ENCODE measurements around the gene KASH5.
A peak's percentile ranks its signal among the peaks of the same experiment; 100 is the strongest.

KASH5 gene

DNA sequence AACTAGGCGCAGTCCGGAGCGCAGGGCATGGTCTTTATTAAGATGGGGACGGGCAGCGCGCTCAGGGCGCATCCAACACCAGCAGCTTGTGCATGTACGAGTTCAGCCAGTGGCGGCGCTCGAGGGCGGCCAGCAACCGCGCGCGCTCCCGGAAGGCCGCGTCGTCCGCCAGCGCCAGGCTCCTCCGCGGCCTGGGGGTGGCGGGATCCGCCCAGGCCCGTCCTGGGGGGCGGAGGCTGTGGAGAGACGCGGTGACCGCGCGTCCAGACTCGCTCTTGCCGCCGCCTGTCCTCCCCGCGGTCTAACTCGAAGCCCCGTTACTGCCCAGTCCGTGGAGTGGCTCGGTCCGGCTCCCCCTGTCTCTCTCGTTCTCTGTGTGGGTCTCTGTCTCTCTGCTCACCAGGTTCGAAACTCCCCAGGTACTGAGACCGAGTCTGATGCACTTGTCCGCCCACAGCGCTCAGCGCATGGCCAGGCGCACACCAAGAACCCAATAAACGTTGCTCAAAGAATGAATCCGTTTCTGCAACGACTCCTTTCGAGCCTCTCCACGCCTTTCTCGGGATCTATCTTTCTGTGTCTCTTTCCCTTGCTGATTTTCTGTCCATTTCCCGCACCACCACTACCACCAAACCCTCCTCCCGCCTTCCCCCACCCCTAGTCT lies 34.5 kb downstream of the KASH5 start:
- DNase-seq, result peak; percentile 49 to 82 (median 66)

DNA sequence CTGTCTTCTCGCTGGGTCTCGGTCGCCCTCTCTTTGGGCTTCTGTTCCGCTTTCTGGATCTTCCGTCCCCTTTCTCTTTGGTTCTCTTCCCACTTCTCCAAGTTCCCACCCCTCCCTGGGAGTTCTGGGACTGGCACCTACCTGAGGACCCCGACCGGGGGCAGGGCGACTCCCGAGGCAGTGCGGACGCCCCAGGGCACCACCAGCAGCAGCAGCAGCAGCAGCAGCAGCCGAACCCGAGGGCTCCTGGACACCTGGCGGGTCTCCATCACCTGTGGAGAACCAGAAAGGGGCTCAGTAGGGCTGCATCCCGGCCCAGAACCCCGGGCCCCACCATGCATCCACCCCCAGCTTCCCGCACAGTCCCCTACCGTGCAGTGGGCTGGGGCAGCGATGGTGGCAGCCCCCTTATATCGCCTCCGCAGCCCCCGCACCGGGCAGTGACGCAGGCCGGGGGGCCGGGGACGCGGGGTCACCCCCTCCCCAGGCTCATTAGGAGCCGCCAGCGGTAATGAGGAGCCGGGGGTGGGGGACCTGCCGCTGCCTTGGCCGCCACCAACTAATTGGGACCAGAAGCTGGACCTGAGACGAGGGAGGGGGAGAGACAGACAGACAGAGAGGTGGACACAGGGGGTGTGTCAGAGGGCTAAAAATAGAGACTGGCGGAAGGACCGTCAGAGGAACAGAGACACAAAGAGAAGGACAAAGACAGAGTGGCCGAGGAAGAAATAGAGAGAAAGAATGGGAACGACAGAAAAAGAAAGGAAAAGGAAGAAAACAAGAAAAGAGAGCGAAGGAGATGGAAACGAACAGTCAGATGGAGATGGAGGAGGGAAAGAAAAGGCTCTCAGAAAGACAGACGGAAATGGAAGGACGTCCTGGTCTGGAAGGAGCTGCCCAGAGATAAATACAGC lies 35.3 kb downstream of the KASH5 start, which contains the start of gene PTH2:
TSS of gene PTH2 (minus strand) at position 371 of the 914 bp plus-strand sequence. CDS start at position 269, 102 bp downstream.
- DNase-seq, result no peak

DNA sequence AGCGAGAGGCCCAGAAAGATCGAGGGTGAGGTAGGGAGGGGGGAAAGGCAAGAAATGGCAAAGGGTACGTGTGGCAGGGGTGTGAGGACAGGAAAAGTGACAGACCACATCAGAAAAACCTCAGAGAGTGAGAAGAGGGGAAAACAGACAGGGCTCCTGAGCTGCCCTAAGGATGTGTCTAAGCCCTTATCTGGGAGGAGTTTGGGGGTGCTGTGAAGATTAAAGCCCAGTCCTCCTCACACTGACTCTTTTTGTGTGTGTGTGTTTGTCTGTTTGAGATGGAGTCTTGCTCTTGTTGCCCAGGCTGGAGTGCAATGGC lies 35.9 kb downstream of the KASH5 start:
- DNase-seq, result no peak

DNA sequence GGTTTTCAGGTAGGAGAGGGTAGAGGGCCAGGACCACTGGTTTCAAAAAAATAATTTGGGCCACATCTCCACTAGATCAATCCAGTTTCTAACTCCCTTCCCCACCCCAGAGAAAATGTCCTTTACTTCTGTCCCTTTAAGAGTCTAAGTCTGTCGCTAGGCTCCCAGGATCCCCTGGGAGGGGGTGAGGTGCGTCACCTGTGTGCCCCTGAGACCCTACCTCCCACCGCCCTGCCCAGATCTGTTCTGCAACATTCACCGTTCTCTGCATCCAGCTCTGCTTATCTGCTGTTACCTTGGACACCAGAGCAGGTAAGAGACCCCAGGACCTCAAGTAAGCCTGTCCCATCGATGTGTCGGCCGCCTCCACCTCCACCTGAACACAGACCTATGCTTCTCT lies 37.1 kb downstream of the KASH5 start, which contains the start of gene GFY:
TSS of gene GFY (plus strand) at position 211 of the 400 bp plus-strand sequence. CDS start 1,043 bp downstream, outside the sequence.
- DNase-seq, result no peak

DNA sequence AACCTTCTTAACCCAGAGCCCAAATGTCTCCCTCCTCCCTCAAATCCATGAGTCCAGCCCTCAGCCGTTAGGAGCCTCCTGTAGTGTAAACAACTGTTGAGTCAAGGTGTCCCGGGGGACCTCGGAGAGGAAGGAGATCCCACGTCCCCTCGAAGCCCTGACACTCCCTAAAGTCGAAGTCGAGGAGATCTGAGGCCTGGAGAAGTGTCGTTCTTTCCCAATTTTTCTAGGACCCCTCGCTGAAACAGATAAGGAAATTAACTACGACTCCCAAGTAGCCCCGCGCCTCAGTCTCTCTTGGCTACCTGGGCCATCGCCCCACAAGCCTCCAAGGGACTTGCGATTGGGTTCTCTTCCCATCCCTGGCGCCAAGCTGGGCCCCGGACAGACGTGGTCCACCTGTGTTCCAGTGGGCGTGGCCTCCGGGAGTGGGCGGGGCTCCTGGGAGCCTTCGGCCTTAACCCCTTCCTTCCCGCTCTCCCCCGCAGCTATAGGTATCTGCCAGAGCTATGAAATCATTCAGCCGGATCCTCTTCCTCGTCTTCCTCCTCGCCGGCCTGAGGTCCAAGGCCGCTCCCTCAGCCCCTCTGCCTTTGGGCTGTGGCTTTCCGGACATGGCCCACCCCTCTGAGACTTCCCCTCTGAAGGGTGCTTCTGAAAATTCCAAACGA lies 38.0 kb downstream of the KASH5 start:
- DNase-seq, result no peak

DNA sequence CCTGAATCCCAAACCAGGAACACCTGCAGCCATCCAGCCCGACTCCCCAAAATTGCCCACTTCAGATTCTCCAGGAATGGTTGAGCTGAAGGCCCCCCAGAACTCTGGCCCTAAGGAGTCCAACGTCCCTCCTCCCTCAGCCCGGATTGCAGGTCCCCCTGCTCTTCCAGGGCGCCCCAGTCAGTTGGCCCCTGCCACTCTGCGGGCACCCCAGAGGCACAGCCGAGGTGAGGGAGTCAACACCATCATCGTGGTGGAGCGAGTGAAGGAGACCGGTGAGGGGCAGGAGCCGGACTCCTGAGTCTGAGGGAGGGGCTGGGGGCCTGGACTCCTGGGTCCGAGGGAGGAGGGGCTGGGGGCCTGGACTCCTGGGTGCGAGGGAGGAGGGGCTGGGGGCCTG lies 39.3 kb downstream of the KASH5 start:
- no peak for DNase-seq

DNA sequence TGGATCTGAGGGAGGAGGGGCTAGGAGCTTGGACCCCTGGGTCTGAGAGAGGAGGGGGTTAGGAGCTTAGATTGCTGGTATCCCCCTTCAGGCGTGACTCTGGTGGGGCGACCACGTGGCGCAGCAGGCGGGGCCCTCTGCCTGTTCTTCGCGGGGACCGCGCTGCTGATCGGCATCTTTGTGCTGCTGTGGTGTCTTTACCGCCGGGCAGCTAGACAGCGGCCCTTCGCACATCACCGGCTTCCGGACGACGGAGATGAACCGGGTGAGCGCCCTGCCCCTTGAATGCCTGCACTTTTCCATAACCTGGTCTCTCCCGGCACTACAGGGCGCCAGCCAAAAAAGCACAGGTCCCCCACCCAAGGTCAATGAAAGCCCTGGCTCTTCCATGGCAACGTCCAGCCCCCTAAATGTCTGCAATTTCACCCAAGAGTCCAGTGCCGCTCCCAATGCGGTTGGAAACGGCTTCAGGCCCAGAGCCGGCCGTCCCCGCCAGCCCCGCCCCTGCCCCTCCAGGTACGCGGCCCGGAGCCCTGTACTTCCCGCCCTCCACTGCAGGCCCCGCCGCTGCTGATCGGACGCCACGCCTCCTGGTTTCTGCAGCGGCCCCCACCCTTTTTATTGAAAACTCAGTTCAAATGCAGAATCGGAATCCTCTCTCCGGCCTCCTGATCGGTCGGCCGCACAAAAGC lies 40.0 kb downstream of the KASH5 start:
- no peak for DNase-seq

DNA sequence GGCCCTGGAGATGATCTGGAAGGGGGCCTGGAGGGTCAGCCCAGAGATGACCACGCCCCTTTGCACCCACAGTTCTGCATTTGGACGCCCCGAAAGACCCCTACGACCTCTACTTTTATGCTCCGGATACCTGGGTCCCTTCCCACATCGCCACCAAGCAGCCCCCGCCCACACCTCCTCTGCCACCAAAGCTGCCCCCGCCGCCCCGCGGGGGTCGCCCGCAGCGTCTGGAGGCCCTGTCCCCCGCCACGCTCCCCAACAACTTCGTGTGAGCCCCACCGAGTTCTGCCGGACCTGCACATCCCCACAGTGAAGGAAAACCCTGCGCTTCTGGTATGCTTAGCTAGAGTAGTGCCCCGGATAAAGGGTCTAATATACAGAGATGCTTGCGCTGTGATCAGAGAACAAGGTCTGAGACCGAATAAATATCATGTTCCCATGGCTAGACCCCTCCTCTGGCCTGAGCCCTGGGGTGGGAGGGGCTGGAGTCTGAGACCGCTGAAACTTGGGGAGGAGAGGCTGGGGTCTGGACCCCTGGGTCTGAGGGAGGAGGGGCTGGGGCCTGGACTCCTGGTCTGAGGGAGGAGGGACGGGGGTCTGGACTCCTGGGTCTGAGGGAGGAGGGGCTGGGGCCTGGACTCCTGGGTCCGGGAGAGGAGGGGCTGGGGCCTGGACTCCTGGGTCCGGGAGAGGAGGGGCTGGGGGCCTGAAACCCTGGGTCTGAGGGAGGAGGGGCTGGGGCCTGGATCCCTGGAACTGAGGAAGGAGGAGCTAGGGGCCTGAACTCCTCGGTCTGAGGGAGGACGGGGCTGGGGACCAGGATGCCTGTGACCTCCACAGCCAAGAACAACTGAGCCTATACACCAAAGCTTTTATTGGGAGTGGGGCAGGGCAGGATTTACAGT lies 40.8 kb downstream of the KASH5 start:
- DNase-seq, result no peak

DNA sequence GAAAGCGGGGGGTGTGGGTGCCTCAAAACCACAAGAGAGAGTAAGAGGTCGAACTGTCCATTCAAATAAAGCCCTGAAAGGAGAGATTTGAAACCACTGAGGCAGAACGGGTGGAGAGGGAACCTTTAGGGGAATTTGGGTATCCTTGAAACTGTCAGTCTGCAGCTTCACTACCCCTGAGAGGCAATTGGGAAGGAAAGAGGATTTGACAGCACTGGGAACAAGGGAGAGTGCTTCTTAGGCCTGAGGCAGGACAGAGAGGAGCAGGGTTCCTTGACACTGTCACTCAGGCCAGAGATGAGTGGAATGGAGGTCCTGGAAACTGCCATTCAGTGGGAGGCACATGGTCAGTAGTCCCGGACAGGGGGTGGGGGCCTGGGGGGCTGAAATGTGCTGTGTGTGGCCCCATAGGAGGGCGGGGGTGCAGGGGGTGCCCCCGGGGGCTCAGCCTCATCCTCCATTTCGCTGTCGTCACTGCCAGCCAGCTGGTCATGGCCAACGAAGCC lies 42.2 kb downstream of the KASH5 start:
- no peak for DNase-seq

DNA sequence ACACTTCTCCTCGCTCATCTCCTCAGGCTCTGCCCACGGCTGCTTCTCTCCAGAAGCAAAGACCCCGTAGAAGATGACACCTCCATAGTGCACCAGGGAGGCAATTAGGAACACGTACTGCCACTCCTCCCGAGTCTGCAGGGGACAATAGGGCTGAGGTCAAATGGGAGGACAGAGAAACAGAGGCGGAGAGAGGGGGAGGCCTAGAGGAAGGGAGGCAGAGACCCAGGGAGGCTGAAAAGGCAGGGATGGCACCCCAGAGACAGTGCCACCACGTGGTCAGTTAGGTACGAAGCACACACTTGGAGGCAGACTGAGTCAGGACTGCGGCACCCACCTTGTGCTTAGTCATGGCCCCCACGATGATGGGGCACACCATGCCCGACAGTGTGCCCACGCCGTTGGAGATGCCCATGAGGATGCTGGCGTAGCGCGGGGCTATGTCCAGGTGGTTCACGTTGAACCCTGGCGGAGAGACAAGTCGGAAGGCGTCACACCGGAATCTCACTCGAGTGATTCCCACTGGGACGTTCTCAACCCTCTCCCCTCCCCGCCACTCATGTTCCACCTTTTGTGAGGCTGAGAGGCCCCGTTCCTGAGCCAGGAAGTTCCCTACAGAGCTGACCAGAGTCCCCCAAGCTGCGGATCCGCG lies 42.8 kb downstream of the KASH5 start:
- DNase-seq, result peak in 2 of 3 donors; percentile 51 to 52

DNA sequence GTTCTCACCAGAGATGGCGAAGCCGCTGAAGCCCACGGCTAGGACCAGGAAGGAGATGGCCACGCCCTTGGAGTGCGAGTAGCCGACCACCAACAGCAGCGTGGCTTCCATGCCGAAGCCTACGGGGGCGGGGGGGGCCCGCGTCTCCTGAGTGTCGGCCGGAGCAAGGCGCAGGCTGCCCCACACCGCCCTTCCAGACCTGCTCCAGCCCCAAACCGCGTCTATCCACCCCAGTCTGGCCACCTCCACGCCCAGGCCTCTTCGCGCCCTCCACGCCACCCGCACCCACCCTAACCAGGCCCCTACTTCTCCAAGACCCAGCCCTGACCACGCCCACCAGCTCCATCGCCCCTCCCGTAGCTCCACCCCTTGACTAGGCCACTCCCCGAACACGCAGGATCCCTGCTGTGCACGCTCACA lies 43.3 kb downstream of the KASH5 start:
- DNase-seq, result peak in 1 of 3 donors; percentile 47

DNA sequence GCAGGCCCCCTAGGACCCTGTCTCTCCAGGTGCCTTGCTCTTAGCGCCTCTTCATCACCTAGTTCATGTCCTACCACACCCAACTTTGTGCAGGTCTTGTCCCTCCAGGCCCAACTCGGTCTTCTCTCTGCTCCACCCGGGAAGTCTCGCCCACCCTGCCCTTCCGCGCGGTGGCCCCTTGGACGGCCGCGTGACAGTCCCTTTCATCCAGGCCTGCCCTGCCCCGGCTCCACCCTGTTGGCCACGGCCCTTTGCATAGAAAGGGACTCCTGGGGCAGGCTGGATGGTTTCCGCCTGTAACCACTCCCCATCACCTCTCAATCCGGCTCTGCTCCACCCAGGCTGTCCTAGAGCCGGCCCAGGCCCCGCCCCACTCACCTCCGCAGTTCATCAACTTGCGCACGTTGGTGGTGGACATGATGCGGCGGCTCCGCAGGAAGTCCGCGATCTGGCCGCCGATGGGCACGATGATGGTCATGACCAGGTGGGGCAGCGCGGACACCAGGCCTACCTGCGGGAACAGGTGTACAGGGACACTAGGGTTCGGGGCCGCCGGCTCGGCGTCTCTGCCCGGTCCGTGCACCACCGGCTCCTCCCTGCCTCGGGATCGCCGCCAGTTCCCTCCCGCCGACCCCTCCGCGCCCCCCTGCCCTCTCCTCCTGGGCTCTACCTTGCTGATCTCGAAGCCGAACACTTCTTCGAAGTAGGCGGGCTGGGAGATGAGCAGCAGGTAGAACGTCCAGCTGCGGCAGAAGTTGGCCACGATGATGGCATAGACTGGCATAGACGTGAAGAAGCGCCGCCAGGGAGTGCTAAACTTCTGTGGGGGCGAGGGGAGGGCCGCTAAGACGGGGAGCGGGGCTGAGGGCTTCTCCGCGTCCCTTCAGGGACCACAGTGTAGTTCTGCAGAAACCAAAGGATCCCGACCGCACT lies 44.4 kb downstream of the KASH5 start:
- no peak for DNase-seq

DNA sequence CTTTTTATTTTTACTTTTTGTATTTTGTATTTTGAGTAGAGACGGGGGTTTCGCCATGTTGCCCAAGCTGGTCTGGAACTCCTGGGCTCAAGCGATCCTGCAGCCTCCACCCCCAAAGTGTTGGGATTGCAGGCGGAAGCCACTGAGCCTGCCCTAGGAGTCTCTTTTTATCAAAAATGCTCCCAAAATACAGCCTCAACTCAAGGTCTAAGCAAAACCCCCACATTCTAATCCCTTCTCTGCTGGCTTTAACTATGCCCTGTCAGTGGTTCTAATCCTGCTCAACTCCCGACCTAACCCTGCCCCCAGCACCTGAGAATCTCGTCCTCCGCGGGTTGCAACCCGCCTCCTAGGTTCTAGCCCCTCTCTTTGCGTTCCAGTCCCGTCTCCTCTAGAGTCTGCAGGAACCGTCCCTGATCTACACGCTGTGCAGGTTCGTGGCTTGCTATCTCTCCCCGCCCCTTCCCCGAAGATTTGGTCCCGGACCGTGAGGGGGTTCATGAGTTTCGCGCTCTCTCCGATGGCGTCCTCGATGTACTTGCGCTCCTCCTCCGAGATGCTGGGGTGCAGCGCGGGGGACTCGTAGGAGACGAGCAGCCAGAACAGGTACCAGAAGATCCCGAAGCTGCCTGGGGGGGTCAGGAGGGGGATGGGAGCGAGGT lies 45.3 kb downstream of the KASH5 start:
- DNase-seq, result no peak

DNA sequence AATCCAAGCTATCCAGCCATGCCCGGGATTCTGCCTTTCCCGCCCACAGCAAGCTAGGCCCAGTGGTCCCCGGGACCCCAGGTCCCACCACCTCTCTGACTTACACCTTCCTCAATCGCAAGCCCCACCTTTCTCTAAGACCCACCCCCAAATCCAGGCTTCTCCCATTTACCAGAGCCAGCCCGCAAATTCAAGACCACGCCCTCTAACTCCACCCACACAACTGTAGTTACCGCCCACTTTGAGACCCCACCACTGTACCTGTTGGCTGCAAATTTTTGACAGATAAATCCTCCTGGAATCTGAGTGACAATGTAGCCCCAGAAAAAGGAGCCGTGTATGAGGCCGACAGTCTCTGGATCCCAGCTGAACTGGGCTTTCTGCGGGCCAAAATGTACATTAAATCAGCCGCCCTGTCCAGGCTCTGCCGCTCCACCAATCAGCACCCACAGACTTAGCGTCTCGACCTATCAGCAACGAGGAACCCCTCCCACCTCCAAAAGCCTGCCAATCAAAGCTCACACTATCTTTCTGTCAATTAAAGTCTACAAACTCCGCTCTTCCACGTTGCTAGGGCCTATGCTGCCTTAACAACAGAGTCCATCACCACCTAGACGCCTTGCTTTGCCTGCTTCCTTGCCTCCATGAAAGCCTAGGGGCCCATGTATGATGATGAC lies 47.0 kb downstream of the KASH5 start:
- no peak for DNase-seq

DNA sequence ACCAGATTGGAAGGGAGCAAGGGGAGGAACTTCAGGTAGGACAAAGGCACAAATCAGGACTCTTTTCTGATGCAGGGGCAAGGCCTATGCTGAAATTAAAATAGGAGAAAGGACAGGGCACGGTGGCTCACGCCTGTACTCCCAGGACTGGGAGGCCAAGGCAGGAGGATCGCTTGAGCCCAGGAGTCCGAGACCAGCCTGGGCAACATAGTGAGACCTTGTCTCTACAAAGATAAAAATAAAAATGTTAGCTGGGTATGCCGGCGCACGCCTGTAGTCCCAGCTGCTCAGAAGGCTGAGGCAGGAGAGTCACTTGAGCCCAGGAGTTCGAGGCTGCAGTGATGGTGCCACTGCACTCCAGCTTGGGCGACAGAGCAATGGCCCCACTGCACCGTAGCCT lies 47.6 kb downstream of the KASH5 start:
- DNase-seq, result no peak

DNA sequence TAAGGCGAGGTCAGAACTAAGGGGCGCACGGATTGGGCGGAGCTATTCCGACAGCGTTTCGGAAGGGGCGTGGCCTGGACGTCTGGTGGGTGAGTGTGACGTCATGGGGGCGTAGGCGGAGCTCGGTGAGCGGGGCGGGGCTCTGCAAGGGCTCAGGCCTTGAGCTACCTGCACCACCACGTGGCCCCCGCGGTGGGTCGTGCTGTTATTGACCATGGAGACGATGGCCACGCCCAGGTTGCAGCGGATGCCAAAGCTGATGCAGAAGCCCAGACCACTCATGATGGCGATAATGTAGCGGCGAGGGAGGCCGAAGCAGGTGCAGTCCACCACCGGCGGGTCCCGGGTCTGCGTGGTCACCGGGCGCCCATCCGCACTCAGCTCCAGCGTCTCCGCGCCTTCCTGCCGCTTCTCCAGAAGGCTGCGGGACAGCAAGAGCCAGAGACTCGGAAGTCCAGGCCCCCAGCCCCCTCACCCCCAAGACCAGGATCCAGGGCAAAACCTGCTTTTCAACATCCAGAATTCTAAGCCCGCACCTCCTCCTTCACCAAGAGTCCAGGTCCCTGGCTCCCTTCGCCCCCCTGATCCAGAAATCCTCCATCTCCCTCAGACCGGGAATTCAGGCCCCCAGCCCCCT lies 48.5 kb downstream of the KASH5 start:
- peak; percentile 48 to 63 (median 52) for DNase-seq

DNA sequence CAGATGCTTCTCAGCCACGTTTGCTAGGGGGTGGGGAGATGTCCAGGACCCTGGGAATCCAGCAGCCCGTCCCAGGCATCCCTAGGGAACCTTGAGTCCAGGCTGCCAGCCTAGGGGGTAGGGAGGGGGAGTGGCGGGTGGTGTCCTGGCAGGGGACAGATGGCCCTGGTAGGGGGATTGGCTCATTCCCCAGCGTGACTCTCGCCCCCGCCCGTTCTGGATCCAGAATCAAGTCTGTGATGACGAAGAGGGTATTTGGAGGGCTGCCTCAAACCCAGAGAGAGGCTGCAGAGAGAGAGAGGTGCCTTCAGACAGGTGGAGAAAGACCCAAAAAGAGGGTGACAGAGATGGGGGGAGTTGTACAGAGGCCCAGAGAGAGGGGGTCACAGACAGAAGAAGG lies 49.2 kb downstream of the KASH5 start:
- DNase-seq, result no peak

DNA sequence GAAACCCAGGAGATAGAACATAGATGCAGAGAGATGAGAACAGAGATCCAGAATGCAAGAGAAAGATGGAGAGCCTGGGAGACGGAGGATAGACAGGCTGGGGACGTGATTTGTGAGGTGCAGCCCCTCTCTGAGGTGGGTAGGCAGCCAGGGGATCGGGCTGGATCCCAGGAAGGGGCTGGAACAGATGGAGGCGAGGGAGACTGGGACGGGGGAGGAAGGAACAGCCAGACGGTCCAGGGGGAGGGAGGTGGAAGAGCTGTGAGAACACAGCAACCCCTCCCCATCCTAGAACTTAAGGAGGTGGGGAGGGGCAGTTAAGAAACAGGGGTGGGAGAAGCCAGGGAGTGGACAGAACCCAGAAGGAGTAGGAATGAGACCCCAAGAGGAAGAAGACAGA lies 50.2 kb downstream of the KASH5 start:
- no peak for DNase-seq

Measured in suppressor macrophage treated with lipopolysaccharide for 1 hour (primary cell).